Immature natural killer cell (primary cell): ENCODE measurements around the gene HOXB1. TPM values are rescaled to one million over a fixed set of nuclear protein-coding genes. Genes with fewer than 3 reads are reported as not detected.

Experiments used
- DNase-seq, 3 donors: peaks; one replicate each; pipeline ENCODE4 v3.0.0; 2022; ENCODE audit warnings: mixed read lengths in 1 of 3
- H3K27ac Mint-ChIP-seq, 6 donors: one replicate each; pipeline ENCODE4 v1.8.0; 2020; ENCODE audit warnings: mixed read lengths in 6 of 6, mild to moderate bottlenecking in 5 of 6, inconsistent platforms in 4 of 6, moderate library complexity in 3 of 6
- H3K27me3 Mint-ChIP-seq, 3 donors: one replicate each; pipeline ENCODE4 v1.8.0; 2020 to 2021; ENCODE audit warnings: low read depth in 3 of 3, mild to moderate bottlenecking in 3 of 3, mixed read lengths in 3 of 3, moderate library complexity in 3 of 3, inconsistent platforms in 1 of 3
- H3K36me3 Mint-ChIP-seq, 3 donors: one replicate each; pipeline ENCODE4 v1.8.0; 2020; ENCODE audit warnings: mixed read lengths in 3 of 3, inconsistent platforms in 2 of 3, mild to moderate bottlenecking in 2 of 3
- H3K4me1 Mint-ChIP-seq, 2 donors: one replicate each; pipeline ENCODE4 v1.8.0; 2020; ENCODE audit warnings: inconsistent platforms in 2 of 2, mild to moderate bottlenecking in 2 of 2, mixed read lengths in 2 of 2, moderate library complexity in 1 of 2
- H3K4me3 Mint-ChIP-seq, 5 donors: one replicate each; pipeline ENCODE4 v1.8.0; 2020; ENCODE audit warnings: mild to moderate bottlenecking in 5 of 5, mixed read lengths in 5 of 5, inconsistent platforms in 3 of 5, moderate library complexity in 3 of 5
- H3K9me3 Mint-ChIP-seq, 6 donors: one replicate each; pipeline ENCODE4 v1.8.0; 2020; ENCODE audit warnings: mild to moderate bottlenecking in 6 of 6, mixed read lengths in 6 of 6, inconsistent platforms in 4 of 6, moderate library complexity in 3 of 6
- polyA plus RNA-seq, 3 donors: library from polyadenylated mRNA; unstranded; fragments of 300-500 nt; fragmentation: Illumina TruSeq; gene quantifications; one replicate each; pipeline ENCODE4 v1.2.3, GENCODE V29; 2021

The HOXB1 gene
- polyA plus RNA-seq, 3 donors from 2014 or later = not detected

DNA sequence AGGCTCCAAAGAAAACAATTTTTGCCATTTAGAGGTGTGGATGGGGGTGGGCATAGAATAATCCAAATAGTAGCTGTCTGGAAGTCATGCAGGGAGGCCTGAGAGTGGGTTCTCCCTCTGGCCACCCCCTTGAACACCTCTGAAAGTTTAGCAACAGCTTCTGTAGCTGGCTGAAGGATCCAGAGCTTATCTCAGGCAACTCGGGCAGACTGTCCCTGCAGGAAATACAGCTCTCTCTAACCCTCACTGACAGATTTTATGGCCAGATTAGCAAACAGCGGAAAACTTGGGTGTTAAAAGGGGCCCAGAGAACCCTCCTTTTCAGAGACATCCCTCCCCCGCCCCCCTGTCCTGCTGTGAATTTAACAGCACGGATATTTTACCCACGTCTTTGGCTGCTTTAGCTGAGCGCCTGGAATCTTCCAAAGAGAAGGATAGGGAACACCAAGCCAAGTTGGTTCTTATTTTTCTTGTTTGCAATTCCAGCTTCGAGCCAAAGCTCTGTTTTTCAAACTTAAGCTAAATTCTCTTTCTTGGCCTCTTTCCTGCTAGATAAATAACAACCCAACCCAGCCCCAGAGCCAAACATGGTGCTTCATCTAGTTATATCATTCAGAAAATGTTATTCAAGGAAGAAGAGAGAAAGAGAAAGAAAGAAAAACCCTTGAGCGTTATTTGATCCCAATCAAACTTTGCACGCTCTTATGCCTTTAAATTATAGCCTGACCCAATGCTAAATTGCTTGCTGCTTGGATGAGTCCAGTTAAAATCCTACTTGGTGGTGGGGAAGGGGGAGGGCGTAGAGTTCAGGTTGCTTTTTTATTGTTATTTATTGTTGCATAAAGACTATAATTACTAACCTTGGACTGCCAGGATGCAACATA lies 16.4 kb upstream of the HOXB1 start:
- no peak for DNase-seq
- Mint-ChIP-seq H3K27ac (peak overlapping the region; percentile 23 to 99 (median 86)), H3K4me3 (peak overlapping the region; percentile 71 to 85 (median 75)), H3K9me3 (no peaks in the 10 kb centered on the region), H3K27me3 (peaks cover 2 to 10% (median 7%) of the 10 kb centered on the region in 3 donors), H3K36me3 (peaks cover 0 to 12% (median 0%) of the 10 kb centered on the region in 3 donors), H3K4me1 (peaks cover 53 to 60% of the 10 kb centered on the region in 2 donors)

DNA sequence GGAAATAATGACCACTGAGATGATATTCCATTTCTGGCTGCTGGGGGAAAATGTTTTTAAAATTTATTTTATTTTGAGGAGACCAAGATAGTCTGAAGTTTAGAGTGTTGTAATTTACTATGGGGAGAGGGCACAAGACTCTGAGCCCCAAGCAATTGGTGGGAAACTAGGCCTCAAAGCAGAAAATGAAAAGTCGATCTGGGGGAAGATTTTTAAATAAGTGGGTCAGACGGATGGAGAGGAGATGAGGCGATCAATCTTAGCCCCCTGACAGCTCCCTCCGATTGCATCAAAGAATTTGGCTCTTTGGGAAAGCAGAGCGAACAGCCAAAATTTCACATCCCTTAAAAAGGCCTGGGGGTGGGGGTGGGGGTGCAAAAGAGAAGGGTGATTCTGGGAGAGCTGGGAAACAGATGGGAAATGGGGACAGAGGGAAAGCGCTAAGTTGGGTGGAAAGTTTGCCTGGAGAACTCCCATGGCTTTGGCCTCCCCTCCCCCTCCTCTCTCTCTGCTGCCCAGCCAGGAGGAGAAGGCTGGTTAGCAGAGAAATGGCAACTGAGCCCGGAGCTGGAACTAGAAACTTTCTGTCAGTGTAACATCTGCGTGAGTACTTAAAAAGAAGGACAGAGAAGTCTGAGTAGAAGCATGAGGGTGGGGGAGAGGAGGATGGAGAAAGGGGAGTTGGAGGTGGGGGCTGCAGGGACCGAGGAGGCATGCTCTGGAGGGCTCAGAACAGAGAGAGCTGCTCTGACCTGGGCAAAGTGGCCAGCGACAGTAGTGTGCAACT lies 15.5 kb upstream of the HOXB1 start:
- Mint-ChIP-seq H3K4me1 (peaks cover 61 to 63% of the 10 kb centered on the region in 2 donors), H3K36me3 (peaks cover 0 to 10% (median 0%) of the 10 kb centered on the region in 3 donors), H3K27me3 (peaks cover 6 to 15% (median 7%) of the 10 kb centered on the region in 3 donors), H3K9me3 (no peaks in the 10 kb centered on the region), H3K4me3 (peak overlapping the region; percentile 11 to 96 (median 75)), H3K27ac (peak overlapping the region in 5 of 6 donors; percentile 30 to 99 (median 92))
- DNase-seq = no peak

DNA sequence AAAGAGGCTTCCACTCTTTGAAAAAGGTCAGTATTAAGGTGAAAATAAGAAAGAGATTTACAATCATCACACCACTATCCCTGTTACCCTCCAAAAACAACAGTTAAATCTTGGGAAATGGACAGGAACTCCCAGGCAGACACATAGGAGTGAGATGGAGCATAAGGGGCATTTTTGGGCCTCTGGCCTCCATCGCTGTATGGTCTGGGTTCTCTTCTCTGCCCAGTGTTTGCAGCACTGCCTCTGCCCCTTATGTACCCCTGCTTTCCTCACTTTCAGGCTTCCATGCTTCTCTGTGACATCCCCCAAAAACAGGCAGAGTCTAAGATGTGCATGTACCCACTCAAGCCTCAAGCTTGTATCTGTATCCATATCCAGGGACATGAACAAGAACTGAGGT lies 14.7 kb upstream of the HOXB1 start:
- peaks cover 0 to 1% (median 0%) of the 10 kb centered on the region in 6 donors for H3K9me3 Mint-ChIP-seq
- peaks cover 6 to 21% (median 7%) of the 10 kb centered on the region in 3 donors for H3K27me3 Mint-ChIP-seq
- peaks cover 0 to 10% (median 0%) of the 10 kb centered on the region in 3 donors for H3K36me3 Mint-ChIP-seq
- peak overlapping the region; percentile 16 to 99 (median 94) for H3K27ac Mint-ChIP-seq
- DNase-seq = no peak
- H3K4me1 Mint-ChIP-seq = peaks cover 66 to 70% of the 10 kb centered on the region in 2 donors
- peak overlapping the region; percentile 92 to 99 (median 95) for H3K4me3 Mint-ChIP-seq

DNA sequence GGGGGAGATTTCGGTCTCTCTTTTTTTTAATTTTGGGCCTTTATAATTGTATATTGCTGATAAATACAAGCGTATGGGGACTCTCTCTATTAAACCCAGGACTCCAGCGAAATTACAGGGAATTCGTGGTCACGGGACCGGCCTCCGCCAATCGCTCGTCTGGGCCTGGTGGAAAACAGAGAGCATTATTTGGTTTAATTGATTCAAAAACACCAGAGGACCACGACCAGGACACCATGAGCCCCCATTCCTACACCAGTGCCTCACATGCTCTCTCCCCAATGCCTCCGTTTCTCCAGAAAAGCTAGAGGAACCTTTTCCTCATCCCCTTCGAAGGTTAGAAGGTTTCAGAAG lies 14.2 kb upstream of the HOXB1 start, which contains the start of gene HOXB2:
HOXB2 (minus strand) TSS at position 88 of the 354 bp plus-strand sequence. CDS start 198 bp downstream, outside the sequence.
- Mint-ChIP-seq H3K4me3 (peak within 1 kb of the TSS; percentile 92 to 99 (median 95)), H3K4me1 (peaks cover 70 to 75% of the 10 kb centered on the region in 2 donors), H3K27me3 (peaks cover 6 to 24% (median 7%) of the 10 kb centered on the region in 3 donors), H3K36me3 (peaks cover 0 to 10% (median 0%) of the 10 kb centered on the region in 3 donors), H3K9me3 (peaks cover 0 to 1% (median 0%) of the 10 kb centered on the region in 6 donors), H3K27ac (peak within 1 kb of the TSS; percentile 85 to 99 (median 94))
- no peak for DNase-seq

DNA sequence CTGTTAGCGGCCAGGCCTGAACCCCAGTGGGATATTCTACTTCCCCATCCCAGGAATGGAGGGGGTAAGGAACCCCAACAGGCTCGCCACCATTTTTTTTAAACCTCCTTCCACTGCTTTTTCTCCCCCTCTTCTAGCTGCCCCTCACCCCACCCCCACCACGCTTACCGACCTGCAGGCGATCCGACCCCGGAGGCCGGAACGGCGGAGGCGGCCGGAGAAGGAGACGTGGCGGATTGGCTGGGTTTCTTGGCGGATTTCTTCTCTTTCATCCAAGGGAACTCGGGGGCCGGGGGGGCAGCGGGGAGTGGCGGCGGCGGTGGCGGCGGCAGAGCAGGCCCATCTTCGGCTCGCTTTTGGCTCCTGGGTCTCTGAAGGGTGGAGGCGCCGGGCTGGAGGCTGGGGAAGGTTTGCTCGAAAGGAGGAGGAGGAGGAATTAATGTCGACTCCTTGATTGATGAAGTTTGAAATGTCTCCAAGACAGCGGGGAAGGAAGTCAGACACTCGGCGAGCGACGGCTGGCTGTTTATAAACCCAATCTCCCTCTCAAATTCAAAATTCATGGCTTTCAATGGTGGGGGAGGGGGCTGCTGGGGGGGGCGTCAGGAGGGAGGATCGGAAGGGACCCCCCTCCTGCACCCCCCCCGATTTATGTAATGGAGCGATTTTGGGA lies 13.7 kb upstream of the HOXB1 start:
- H3K9me3 Mint-ChIP-seq = peaks cover 0 to 1% (median 0%) of the 10 kb centered on the region in 6 donors
- peak overlapping the region; percentile 92 to 99 (median 95) for H3K4me3 Mint-ChIP-seq

DNA sequence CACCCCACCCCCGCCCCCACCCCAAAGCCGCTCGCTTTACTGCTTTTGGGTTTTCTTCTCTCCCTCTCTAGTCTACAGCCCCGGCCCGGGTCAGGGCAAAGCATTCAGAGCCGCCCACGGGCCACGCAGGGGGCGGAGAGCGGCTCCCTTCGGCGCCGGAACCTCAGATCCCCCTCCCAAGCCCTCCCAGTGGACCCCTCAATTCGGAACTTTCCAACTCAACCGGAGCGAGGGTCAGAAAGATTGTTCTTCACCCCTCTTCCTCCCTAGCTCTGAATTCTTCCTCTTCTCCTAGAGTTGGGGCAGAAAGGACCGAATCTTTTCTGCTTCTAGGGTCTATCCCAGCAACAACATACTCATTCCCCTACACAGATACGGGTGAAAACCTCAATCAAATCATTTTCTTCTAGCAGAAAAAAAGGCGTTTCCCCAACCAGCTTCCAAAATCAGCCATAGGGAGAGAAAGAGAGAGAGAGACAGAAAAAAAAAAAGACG lies 13.1 kb upstream of the HOXB1 start:
- Mint-ChIP-seq H3K27me3 (peaks cover 6 to 24% (median 7%) of the 10 kb centered on the region in 3 donors), H3K27ac (peak overlapping the region; percentile 85 to 99 (median 94)), H3K9me3 (peaks cover 0 to 1% (median 0%) of the 10 kb centered on the region in 6 donors), H3K4me3 (peak overlapping the region; percentile 92 to 99 (median 95)), H3K36me3 (peaks cover 0 to 3% (median 0%) of the 10 kb centered on the region in 3 donors), H3K4me1 (peaks cover 73 to 80% of the 10 kb centered on the region in 2 donors)
- peak in 2 of 3 donors; percentile 22 to 27 for DNase-seq

More for the DNA sequence above, 13.7 kb upstream of the HOXB1 start:
- Mint-ChIP-seq H3K27ac (peak overlapping the region; percentile 85 to 99 (median 94)), H3K4me1 (peaks cover 73 to 80% of the 10 kb centered on the region in 2 donors), H3K27me3 (peaks cover 6 to 24% (median 7%) of the 10 kb centered on the region in 3 donors), H3K36me3 (peaks cover 0 to 7% (median 0%) of the 10 kb centered on the region in 3 donors)
- DNase-seq = peak; percentile 32 to 47 (median 41)

DNA sequence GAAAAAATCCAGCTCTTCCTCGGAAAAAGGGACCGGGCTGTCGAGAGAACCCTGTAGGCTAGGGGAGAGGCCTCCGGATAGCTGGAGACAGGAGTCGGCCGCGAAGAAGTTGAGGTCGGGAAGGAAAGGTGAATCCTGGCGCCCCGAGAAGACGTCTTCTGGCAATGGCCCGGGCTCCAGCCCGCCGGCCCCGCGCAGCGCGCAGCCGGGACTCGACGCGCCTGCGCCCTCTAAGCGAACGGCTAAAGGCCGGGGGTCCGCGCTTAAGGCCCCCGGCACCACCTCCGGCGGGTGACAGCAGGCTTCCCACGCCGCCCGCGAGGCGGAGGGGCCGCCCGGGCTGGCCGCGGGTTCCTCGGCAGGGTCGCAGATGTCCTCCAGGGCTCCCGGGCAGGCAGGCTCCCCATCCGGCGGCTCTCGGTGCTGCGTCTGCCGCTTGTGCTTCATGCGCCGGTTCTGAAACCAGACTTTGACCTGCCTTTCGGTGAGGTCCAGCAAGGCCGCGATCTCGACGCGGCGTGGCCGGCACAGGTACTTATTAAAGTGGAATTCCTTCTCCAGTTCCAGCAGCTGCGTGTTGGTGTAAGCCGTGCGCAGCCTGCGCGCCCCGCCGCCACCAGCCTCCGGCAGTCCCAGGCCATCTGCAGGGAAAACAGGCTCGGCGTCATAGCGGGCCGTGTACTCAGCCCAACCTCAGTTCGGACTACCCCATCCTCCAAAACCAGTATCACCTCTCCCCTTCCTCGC lies 12.5 kb upstream of the HOXB1 start:
- peaks cover 0 to 3% (median 0%) of the 10 kb centered on the region in 3 donors for H3K36me3 Mint-ChIP-seq
- peak overlapping the region; percentile 91 to 99 (median 97) for H3K27ac Mint-ChIP-seq
- peaks cover 69 to 74% of the 10 kb centered on the region in 2 donors for H3K4me1 Mint-ChIP-seq
- DNase-seq = peak; percentile 65 to 70 (median 68)
- peak overlapping the region; percentile 92 to 99 (median 99) for H3K4me3 Mint-ChIP-seq
- peaks cover 0 to 1% (median 0%) of the 10 kb centered on the region in 6 donors for H3K9me3 Mint-ChIP-seq
- H3K27me3 Mint-ChIP-seq = peaks cover 6 to 24% (median 7%) of the 10 kb centered on the region in 3 donors

DNA sequence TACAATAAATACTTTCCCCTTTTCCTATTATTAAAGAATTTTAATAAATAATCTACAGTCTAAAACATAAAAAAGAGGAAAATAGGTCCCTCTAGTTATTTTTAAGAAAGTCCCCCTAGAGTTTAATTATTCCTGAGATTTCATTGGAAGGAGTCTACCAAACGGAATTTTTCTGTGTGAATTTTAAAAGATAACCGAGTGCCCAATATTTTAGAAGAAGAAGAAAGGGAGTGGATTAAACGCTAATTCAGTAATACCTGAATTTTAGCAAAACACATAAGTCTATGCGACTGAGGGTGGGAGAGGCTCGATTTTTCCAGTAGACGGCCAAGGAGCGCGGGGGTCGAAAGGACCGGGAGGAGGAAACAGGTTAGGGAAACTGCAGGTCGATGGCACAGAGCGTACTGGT lies 11.9 kb upstream of the HOXB1 start:
- Mint-ChIP-seq H3K27me3 (peaks cover 6 to 24% (median 7%) of the 10 kb centered on the region in 3 donors), H3K9me3 (peaks cover 0 to 1% (median 0%) of the 10 kb centered on the region in 6 donors), H3K4me3 (peak overlapping the region; percentile 92 to 99 (median 99)), H3K4me1 (peaks cover 63 to 68% of the 10 kb centered on the region in 2 donors), H3K27ac (peak overlapping the region; percentile 91 to 99 (median 97)), H3K36me3 (peaks cover 0 to 3% (median under 1%) of the 10 kb centered on the region in 3 donors)
- no peak for DNase-seq

DNA sequence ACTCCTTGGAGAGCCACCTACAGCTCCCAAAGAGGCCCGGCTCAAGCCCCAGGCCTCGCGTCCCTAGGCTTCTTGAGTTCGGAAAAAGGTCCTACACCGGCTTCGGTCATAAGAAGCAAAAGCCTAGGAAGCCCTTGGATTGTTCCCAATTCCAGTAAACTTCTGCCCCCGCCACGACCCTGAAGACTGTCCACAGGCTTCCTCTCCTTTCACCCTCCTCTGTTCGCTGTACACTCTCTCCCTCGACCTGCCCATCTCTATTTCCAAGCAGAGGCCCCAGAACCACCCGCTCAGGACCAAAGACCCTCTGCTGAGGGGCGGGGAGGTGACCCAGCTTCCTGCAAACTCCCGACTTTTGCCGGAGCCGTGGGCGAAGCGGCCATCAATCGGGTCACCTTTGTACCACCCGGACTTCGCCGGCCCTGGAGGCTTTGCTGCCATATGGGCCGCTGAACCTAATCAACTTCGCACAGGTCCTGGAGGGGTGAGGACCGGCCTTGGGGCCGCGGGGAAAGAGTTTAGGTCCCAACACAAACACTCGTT lies 11.4 kb upstream of the HOXB1 start:
- Mint-ChIP-seq H3K27ac (peak overlapping the region; percentile 91 to 99 (median 98)), H3K9me3 (peaks cover 0 to 1% (median 0%) of the 10 kb centered on the region in 6 donors), H3K4me1 (peaks cover 58 to 63% of the 10 kb centered on the region in 2 donors), H3K27me3 (peaks cover 6 to 24% (median 7%) of the 10 kb centered on the region in 3 donors), H3K4me3 (peak overlapping the region; percentile 92 to 99 (median 99)), H3K36me3 (peaks cover 0 to 3% (median 3%) of the 10 kb centered on the region in 3 donors)
- DNase-seq = peak; percentile 18 to 41 (median 31)

DNA sequence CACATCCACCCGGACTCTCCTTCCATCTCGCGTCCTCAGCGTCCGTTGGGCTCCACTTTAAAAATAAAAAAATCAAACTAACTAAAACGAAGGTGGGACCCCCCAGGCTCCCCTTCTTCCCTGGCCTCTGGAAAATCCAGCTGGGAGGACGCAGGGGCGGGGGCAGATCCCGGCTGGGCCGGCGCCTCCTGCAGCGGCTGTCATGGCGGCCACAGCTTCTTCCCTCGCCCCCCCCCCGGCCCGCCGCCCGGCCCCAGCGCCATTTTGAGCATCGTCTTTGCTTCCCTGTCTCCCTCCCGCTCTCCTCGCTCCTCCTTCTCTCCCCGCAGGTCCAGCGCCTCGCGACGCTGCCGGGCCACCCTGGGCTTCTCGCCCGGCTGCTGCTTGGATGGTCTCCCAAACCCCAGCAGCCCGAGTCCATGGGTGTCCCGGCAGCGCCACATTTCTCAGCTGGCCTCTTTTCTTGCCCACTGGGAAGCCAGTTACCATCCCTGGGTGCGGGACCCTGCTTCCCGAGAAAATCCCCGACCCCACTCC lies 10.8 kb upstream of the HOXB1 start:
- Mint-ChIP-seq H3K27ac (peak overlapping the region; percentile 91 to 99 (median 98)), H3K9me3 (peaks cover 0 to 1% (median 0%) of the 10 kb centered on the region in 6 donors), H3K4me3 (peak overlapping the region; percentile 92 to 99 (median 99)), H3K27me3 (peaks cover 6 to 24% (median 7%) of the 10 kb centered on the region in 3 donors), H3K36me3 (peaks cover 0 to 3% (median 3%) of the 10 kb centered on the region in 3 donors), H3K4me1 (peaks cover 52 to 58% of the 10 kb centered on the region in 2 donors)
- DNase-seq = peak; percentile 44 to 60 (median 47)

DNA sequence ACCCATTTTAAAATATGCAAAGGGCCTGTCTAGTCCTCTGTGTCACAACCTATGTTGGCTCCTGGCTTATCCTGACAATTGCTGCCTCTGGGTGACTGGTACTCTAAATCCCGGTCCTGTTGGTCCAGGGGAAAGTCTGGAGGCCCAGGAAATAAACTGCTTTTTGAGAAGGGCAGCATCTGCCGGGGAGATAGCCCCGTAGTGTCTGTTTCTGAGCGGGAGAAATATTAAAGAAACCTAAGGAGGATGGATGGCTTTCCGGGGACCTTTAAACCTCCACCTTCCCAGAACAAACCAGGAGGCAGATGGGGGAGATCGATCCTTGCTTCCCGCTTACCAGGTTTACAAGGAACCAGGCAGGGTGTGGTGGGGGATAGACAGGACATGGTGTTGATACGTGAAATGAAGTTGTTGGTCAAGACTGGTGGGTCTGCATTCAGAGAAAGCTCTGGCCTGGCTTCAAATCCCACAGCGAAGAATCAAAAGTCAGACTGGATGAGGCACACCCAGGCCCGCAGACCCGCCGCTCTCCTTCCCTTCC lies 10.3 kb upstream of the HOXB1 start:
- H3K27ac Mint-ChIP-seq = peak overlapping the region; percentile 91 to 99 (median 98)
- peak overlapping the region; percentile 92 to 99 (median 99) for H3K4me3 Mint-ChIP-seq
- peaks cover 6 to 24% (median 7%) of the 10 kb centered on the region in 3 donors for H3K27me3 Mint-ChIP-seq
- no peak for DNase-seq
- H3K36me3 Mint-ChIP-seq = peaks cover 0 to 3% (median 3%) of the 10 kb centered on the region in 3 donors
- peaks cover 0 to 1% (median 0%) of the 10 kb centered on the region in 6 donors for H3K9me3 Mint-ChIP-seq
- H3K4me1 Mint-ChIP-seq = peaks cover 47 to 52% of the 10 kb centered on the region in 2 donors
